ENCODE data around the gene TLE2. TPM values are rescaled to one million over a fixed set of nuclear protein-coding genes. Genes with fewer than 3 reads are reported as not detected.

The TLE2 gene
- total and polyA plus RNA-seq, 2 donors from 2014 or later = 28.2 to 76.6 TPM

DNA sequence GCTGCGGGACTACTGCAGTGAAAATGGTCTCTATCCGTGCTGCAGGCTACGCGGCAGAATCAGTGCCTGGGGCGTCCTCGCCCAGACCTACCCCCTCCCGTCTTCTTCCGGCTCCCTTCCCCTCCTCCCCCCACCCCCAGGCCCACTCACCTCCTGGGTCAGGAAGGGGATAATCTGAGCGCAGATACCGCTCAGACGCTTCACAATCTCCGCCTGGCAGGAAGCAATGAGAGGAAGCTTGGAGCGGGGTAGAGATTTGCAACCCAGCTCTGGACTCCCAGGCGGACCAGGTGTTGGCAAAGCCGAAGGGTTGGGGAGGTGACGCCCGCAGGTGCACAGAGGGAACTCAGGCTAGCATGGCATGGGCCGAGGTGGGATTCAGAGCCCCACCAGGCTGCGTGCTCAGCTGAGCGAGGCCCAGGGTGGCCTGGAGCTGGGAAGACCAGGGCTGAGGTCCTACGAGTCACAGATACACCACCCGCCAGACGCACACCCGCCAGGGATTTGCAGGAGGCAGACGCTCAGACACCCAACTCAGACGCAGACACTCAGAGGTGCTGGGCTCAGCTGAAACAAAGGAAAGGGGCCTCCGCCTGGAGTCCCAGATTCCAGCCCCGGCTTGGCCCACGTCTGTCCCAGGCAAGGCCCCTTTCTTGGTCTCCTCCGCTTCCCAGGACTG, 4.1 kb downstream of the TLE2 start:
- Histone ChIP-seq H3K9me3 (ENCODE audit: control insufficient read depth in 2 of 3, insufficient read depth in 1 of 3, low read length in 3 of 3) (no peaks in the 10 kb centered on the region), H3K4me3 (ENCODE audit: low read length in 3 of 3) (no peak overlapping the region), H3K9ac (ENCODE audit: low read length in 3 of 3) (no peak overlapping the region), H3K36me3 (ENCODE audit: control insufficient read depth in 2 of 3, insufficient read depth in 3 of 3, low read length in 3 of 3) (no peaks in the 10 kb centered on the region), H3K4me1 (ENCODE audit: control insufficient read depth in 2 of 3, insufficient read depth in 2 of 3, low read depth in 1 of 3, low read length in 3 of 3) (peaks cover 0 to 6% (median 0%) of the 10 kb centered on the region in 3 donors), H3K27ac (ENCODE audit: low read depth in 2 of 2, low read length in 2 of 2) (no peak overlapping the region), H3K27me3 (ENCODE audit: control insufficient read depth, insufficient read depth, low read length) (no peaks in the 10 kb centered on the region)
- DNase-seq (no peak), FAIRE-seq (no peak)
- intact Hi-C loops (cut with DNase I) = no loop called here
- TF ChIP-seq, protein P1, sequence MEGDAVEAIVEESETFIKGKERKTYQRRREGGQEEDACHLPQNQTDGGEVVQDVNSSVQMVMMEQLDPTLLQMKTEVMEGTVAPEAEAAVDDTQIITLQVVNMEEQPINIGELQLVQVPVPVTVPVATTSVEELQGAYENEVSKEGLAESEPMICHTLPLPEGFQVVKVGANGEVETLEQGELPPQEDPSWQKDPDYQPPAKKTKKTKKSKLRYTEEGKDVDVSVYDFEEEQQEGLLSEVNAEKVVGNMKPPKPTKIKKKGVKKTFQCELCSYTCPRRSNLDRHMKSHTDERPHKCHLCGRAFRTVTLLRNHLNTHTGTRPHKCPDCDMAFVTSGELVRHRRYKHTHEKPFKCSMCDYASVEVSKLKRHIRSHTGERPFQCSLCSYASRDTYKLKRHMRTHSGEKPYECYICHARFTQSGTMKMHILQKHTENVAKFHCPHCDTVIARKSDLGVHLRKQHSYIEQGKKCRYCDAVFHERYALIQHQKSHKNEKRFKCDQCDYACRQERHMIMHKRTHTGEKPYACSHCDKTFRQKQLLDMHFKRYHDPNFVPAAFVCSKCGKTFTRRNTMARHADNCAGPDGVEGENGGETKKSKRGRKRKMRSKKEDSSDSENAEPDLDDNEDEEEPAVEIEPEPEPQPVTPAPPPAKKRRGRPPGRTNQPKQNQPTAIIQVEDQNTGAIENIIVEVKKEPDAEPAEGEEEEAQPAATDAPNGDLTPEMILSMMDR (IDR thresholded peaks at IDR 0.05; ENCODE audit: borderline replicate concordance, extremely low read depth, insufficient read depth) = no peak

DNA sequence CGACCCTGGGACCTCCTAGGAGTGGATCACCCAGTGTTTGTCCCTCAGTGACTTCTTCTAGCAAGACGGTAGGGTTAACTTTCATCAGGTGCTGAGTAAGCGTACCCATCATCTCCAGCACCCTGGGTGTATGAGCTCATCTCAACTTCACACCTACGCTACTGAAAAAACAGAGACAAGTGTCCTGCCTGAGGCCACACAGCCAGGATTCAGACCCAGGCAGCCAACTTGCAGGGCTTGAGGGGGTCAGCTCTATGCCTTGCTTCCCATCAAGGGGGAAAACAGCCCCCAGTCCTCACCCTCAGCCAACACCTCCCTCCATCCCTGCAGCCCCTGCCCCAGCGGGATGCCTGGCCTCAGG, 4.6 kb downstream of the TLE2 start:
- H3K27me3 ChIP-seq (ENCODE audit: control insufficient read depth, insufficient read depth, low read length) = no peaks in the 10 kb centered on the region
- H3K9me3 ChIP-seq (ENCODE audit: control insufficient read depth in 2 of 3, insufficient read depth in 1 of 3, low read length in 3 of 3) = no peaks in the 10 kb centered on the region
- H3K4me3 ChIP-seq (ENCODE audit: low read length in 3 of 3) = no peak overlapping the region
- H3K9ac ChIP-seq (ENCODE audit: low read length in 3 of 3) = no peak overlapping the region
- DNase-seq (no peak), FAIRE-seq (no peak)
- H3K4me1 ChIP-seq (ENCODE audit: control insufficient read depth in 2 of 3, insufficient read depth in 2 of 3, low read depth in 1 of 3, low read length in 3 of 3) = peaks cover 0 to 4% (median 0%) of the 10 kb centered on the region in 3 donors
- H3K27ac ChIP-seq (ENCODE audit: low read depth in 2 of 2, low read length in 2 of 2) = no peak overlapping the region
- intact Hi-C loops (cut with DNase I) = no loop called here
- H3K36me3 ChIP-seq (ENCODE audit: control insufficient read depth in 2 of 3, insufficient read depth in 3 of 3, low read length in 3 of 3) = no peaks in the 10 kb centered on the region
- TF ChIP-seq, protein P1 (IDR thresholded peaks at IDR 0.05; ENCODE audit: borderline replicate concordance, extremely low read depth, insufficient read depth) = no peak

DNA sequence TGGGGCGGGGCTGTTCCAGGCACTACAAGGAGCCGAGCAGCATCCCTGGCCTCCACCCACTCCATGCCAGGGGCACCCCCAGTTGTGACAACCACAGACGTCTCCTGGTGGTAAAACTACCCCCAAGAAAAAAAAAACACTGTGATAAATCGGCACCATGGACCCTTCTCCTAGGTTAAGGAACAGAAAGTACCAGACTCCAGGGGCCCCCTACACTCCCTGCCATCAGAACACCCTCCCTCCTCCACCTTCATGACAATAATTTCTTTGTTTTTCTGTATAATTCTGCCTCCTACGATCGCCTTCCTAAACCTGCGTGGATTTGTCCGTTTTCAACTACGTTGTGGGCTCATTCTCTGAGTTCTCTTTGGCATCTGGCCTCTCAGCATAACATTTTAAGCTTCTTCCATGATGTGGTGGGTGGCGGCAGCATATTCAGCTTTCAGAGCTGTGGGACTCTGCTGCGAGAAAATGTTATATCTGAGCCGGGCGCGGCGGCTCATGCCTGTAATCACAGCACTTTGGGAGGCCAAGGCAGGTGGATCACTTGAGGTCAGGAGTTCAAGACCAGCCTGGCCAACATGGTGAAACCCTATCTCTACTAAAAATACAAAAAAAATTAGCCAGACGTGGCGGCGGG, 8.6 kb downstream of the TLE2 start:
- TF ChIP-seq, protein P1 (IDR thresholded peaks at IDR 0.05; ENCODE audit: borderline replicate concordance, extremely low read depth, insufficient read depth) = no peak
- Histone ChIP-seq H3K4me3 (ENCODE audit: low read length in 3 of 3) (no peak overlapping the region), H3K4me1 (ENCODE audit: control insufficient read depth in 2 of 3, insufficient read depth in 2 of 3, low read depth in 1 of 3, low read length in 3 of 3) (peaks cover 0 to 2% (median 0%) of the 10 kb centered on the region in 3 donors), H3K9me3 (ENCODE audit: control insufficient read depth in 2 of 3, insufficient read depth in 1 of 3, low read length in 3 of 3) (no peaks in the 10 kb centered on the region), H3K27ac (ENCODE audit: low read depth in 2 of 2, low read length in 2 of 2) (no peak overlapping the region), H3K36me3 (ENCODE audit: control insufficient read depth in 2 of 3, insufficient read depth in 3 of 3, low read length in 3 of 3) (no peaks in the 10 kb centered on the region), H3K27me3 (ENCODE audit: control insufficient read depth, insufficient read depth, low read length) (no peaks in the 10 kb centered on the region), H3K9ac (ENCODE audit: low read length in 3 of 3) (no peak overlapping the region)
- no peak for DNase-seq
- no peak for FAIRE-seq
- intact Hi-C loops (cut with DNase I) = no loop called here
